Esophagus squamous epithelium (tissue), 4 donors: ENCODE data around the gene ERCC8.

Source experiments
- CTCF ChIP-seq, 6 experiments: fragments of 450-650 bp in 4 of 6; fragments of 200-600 bp in 2 of 6; sonication (generic) in 2 of 6; IDR thresholded peaks; one replicate each; pipeline ENCODE4 v1.5.1; 2016 to 2019; ENCODE audit warnings: antibody characterized with exemption in 6 of 6, mild to moderate bottlenecking in 4 of 6, moderate library complexity in 4 of 6
- POLR2A ChIP-seq, 4 donors: fragments of 450-650 bp; IDR thresholded peaks; one replicate each; pipeline ENCODE4 v1.6.1; 2017; ENCODE audit warnings: antibody characterized with exemption in 4 of 4, mild to moderate bottlenecking in 4 of 4, moderate library complexity in 3 of 4

GRCh38 chr5:60872892-60873291, 72.0 kb downstream of the ERCC8 start:
- TF ChIP-seq CTCF (IDR thresholded peaks at IDR 0.05) (no peak), POLR2A (IDR thresholded peaks at IDR 0.05) (no peak)
